Spleen (tissue), 11 donors: ENCODE results near the gene WWC1. TPM values are rescaled to one million over a fixed set of nuclear protein-coding genes. Genes with fewer than 3 reads are reported as not detected.

Source experiments
- DNase-seq: peaks from one replicate; pipeline ENCODE4 v3.0.0-alpha.2; 2020
- H3K27ac ChIP-seq, 8 donors: fragments of 200-600 bp; sonication (generic) in 7 of 8; 1 replicate in 4 of 8; 2 replicates in 4 of 8; pipeline versions ENCODE4 v1.5.0 to v1.8.0; 2016 to 2021; ENCODE audit warnings: inconsistent platforms in 4 of 8, mild to moderate bottlenecking in 4 of 8, moderate library complexity in 1 of 8
- H3K27me3 ChIP-seq, 7 donors: fragments of 200-600 bp; sonication (generic) in 6 of 7; replicated peaks in 1 of 7; 1 replicate in 4 of 7; 2 replicates in 3 of 7; pipeline versions ENCODE4 v1.5.0 to v1.8.0; 2016 to 2021; ENCODE audit warnings: inconsistent platforms in 3 of 7, mild to moderate bottlenecking in 1 of 7
- H3K36me3 ChIP-seq, 6 donors: fragments of 200-600 bp; sonication (generic) in 5 of 6; 1 replicate in 4 of 6; 2 replicates in 2 of 6; pipeline versions ENCODE4 v1.5.0 to v1.8.0; 2016 to 2021; ENCODE audit warnings: inconsistent platforms in 2 of 6
- H3K4me1 ChIP-seq, 6 donors: fragments of 200-600 bp; sonication (generic) in 5 of 6; 1 replicate in 3 of 6; 2 replicates in 3 of 6; pipeline versions ENCODE4 v1.5.0 to v1.8.0; 2016 to 2021; ENCODE audit warnings: inconsistent platforms in 3 of 6
- H3K4me3 ChIP-seq, 8 donors: fragments of 200-600 bp; sonication (generic) in 7 of 8; 1 replicate in 4 of 8; 2 replicates in 4 of 8; pipeline versions ENCODE4 v1.5.0 to v1.8.0; 2016 to 2021; ENCODE audit warnings: inconsistent platforms in 4 of 8, mild to moderate bottlenecking in 4 of 8, moderate library complexity in 2 of 8
- H3K9me3 ChIP-seq, 8 donors: fragments of 200-600 bp; sonication (generic) in 7 of 8; 1 replicate in 4 of 8; 2 replicates in 4 of 8; pipeline versions ENCODE4 v1.5.0 to v1.8.0; 2016 to 2021; ENCODE audit warnings: inconsistent platforms in 4 of 8
- POLR2A ChIP-seq, 3 donors: fragments of 450-650 bp; IDR thresholded peaks; one replicate each; pipeline ENCODE4 v1.5.1; 2017; ENCODE audit warnings: antibody characterized with exemption in 3 of 3, mild to moderate bottlenecking in 1 of 3
- POLR2AphosphoS5 ChIP-seq, 3 donors: sonication (generic); formaldehyde crosslinking; IDR thresholded peaks; one replicate each; pipeline ENCODE4 v1.5.1; 2017; ENCODE audit warnings: antibody characterized with exemption in 3 of 3
- WGBS, 5 donors: extraction: QIAGEN DNeasy Blood & Tissue Kit in 3 of 5; methylation state at CpG; one replicate each; pipeline versions ENCODE4 v1.1.5 to v1.1.7; 2013 to 2018; 5-methylcytosine and 5-hydroxymethylcytosine counted together
- intact Hi-C: fragments of 100-400 bp; cut with DNase I; formaldehyde crosslinking; loops from one replicate; pipeline ENCODE4 v1.15.0; 2023; ENCODE audit warnings: low total_unique reads
- polyA plus RNA-seq, 3 donors: library from polyadenylated mRNA; stranded (reverse); fragments of 200-250 nt; gene quantifications; one replicate each; pipeline ENCODE4 v1.2.1, GENCODE V29; 2013
- total RNA-seq, 7 donors: library from RNA; depleted of rRNA in 3 of 7; stranded (reverse); fragments of >200 nt in 3 of 7; fragmentation: NEBNext Ultra II Directional in 4 of 7; extraction: Animal tissue kit (Norgen Biotek cat#: 25700) in 4 of 7; gene quantifications; one replicate each; pipeline versions ENCODE4 v1.1.0 to v1.2.1, GENCODE V29; 2016 to 2021
- TF ChIP-seq, protein P1 (sequence below), 11 experiments: fragments of 200-600 bp in 7 of 11; fragments of 450-650 bp in 4 of 11; sonication (generic) in 4 of 11; IDR thresholded peaks in 8 of 11; conservative IDR thresholded peaks in 3 of 11; 1 replicate in 7 of 11; 2 replicates in 4 of 11; pipeline versions ENCODE4 v1.4.0 to v1.8.0; 2016 to 2021; ENCODE audit warnings: antibody characterized with exemption in 11 of 11, inconsistent platforms in 4 of 11, mild to moderate bottlenecking in 1 of 11
- donor health status: healthy with polysubstance abuse.
- donor health status: DM: no; HTN: no; CAD: no; lungs with moderate emphysema.
- donor health status: DM: no; HTN: no; CAD: no.
- donor health status: Bipolar disorder and iron deficiency.
- donor health status: healthy.
- donor health status: DM: no; HTN: no; CAD: no.
- donor health status: DM: yes; HTN: yes; CAD: no.

Gene WWC1
- total and polyA plus RNA-seq, 10 donors, result 0.60 to 5.4 (median 1.3) TPM

DNA sequence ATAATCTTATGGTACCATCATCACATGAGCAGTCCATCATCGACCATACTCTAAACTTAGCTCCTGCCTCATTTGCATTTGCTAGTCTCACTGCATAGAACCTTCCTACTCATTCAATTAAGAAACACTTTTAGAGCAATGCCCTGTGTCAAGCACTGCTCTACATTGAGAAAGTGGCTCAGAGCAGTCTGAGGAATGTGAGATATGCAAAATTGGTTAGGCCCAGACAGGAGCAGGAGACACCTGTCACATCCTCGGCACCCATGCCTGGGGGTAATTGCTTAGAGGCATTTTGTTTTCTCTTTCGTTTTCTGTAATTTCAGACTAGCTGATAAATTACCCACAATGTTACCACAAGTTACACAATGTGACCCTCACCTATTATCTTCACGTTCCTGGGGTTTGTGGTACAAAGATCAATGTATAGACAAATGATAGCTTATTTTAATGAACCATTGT is 189.9 kb downstream of the WWC1 start:
- Histone ChIP-seq H3K4me3 (no peak overlapping the region), H3K4me1 (peaks cover 0 to 9% (median 5%) of the 10 kb centered on the region in 6 donors), H3K36me3 (no peaks in the 10 kb centered on the region), H3K27ac (peak overlapping the region in 2 of 8 donors; percentile 12 to 49), H3K9me3 (no peaks in the 10 kb centered on the region), H3K27me3 (peaks cover 0 to 3% (median 0%) of the 10 kb centered on the region in 7 donors)
- 37 to 57% (median 50%) methylated on average over 3 to 4 of the region's 4 CpGs for WGBS, 5 donors
- intact Hi-C loops, result no loop called here
- DNase-seq, result no peak
- TF ChIP-seq POLR2AphosphoS5 (IDR thresholded peaks at IDR 0.05) (no peak), POLR2A (IDR thresholded peaks at IDR 0.05) (no peak)
- TF ChIP-seq, protein P1, sequence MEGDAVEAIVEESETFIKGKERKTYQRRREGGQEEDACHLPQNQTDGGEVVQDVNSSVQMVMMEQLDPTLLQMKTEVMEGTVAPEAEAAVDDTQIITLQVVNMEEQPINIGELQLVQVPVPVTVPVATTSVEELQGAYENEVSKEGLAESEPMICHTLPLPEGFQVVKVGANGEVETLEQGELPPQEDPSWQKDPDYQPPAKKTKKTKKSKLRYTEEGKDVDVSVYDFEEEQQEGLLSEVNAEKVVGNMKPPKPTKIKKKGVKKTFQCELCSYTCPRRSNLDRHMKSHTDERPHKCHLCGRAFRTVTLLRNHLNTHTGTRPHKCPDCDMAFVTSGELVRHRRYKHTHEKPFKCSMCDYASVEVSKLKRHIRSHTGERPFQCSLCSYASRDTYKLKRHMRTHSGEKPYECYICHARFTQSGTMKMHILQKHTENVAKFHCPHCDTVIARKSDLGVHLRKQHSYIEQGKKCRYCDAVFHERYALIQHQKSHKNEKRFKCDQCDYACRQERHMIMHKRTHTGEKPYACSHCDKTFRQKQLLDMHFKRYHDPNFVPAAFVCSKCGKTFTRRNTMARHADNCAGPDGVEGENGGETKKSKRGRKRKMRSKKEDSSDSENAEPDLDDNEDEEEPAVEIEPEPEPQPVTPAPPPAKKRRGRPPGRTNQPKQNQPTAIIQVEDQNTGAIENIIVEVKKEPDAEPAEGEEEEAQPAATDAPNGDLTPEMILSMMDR (IDR thresholded peaks at IDR 0.05 in 8 of 11, conservative IDR thresholded peaks at IDR 0.05 in 3 of 11), result no peak

DNA sequence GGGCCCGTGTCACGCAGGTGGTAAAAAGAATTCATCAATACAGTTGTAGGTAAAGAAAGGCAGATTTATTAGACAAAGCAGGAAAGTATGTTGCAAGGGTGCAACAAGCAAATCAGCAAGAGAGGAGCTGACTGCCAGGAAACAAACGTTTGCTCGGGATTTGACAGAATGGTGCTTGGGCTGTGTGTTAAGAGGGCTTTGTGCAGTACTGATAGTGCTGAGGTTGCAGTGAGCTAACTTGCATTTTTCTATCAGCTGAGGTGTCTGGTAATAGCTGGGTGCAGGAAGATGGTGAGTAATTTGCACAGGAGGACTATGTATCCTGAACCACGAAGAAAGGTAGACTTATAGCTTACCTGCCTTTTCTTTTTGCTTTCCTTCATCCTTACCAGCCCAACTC is 190.9 kb downstream of the WWC1 start:
- no peak for DNase-seq
- no peak for TF ChIP-seq POLR2AphosphoS5 (IDR thresholded peaks at IDR 0.05)
- TF ChIP-seq, protein P1 (IDR thresholded peaks at IDR 0.05 in 8 of 11, conservative IDR thresholded peaks at IDR 0.05 in 3 of 11), result no peak
- no peak for TF ChIP-seq POLR2A (IDR thresholded peaks at IDR 0.05)
- no peak overlapping the region for H3K27ac ChIP-seq
- H3K4me1 ChIP-seq, result peaks cover 3 to 18% (median 12%) of the 10 kb centered on the region in 6 donors
- peaks cover 0 to 3% (median 0%) of the 10 kb centered on the region in 7 donors for H3K27me3 ChIP-seq
- no peak overlapping the region for H3K4me3 ChIP-seq
- intact Hi-C loops, result no loop called here
- H3K9me3 ChIP-seq, result no peaks in the 10 kb centered on the region
- WGBS, 5 donors, result 78 to 85% (median 81%) methylated on average over 5 of the region's 5 CpGs
- no peaks in the 10 kb centered on the region for H3K36me3 ChIP-seq

DNA sequence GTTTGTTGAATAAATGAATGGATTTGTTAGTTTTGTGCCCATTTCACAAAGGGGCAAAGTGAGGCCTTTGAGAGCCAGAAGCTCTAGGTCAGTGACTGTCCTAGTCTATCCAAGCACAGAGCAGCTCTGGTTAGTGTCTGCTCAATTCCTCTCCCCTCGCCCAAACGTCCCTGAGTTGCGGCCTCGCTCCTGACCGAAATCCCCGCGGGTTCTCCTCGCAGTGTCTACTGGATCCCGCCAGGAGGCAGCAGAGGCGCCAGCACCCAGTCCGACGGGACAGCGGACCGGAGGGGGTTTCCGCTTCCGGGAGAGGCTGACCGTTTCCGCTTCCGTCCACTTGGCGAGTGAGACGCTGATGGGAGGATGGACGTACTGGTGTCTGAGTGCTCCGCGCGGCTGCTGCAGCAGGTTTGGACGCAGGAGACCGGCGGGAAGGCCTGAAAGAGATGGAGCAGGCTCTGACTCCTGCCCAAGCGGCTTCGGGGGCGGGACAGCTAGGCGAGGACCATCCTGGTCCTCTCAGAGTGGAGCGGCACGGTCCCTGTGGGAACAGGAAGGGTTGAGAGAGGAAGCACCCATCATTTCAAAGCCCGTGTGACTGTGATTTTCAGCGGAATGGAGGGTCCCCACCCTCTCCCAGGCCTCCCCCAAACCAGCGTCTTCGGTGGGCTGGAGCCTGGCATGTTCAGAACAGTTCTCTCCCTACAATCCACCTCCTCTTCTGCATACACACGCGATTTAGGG is 194.9 kb downstream of the WWC1 start, which contains the start of gene RARS1:
Gene RARS1 (plus strand): TSS at position 336 of the 744 bp plus-strand sequence. CDS start 28 bp downstream, at position 364.
- 0 to 1% (median 1%) methylated on average over 35 to 40 of the region's 40 CpGs for WGBS, 5 donors
- intact Hi-C loops, result no loop called here
- peak within 1 kb of the TSS; percentile 84 to 100 (median 98) for H3K4me3 ChIP-seq

More for the DNA sequence above, 194.9 kb downstream of the WWC1 start, which contains the start of gene RARS1:
- peak; percentile 97 for DNase-seq
- Histone ChIP-seq H3K9me3 (no peaks in the 10 kb centered on the region), H3K36me3 (peaks cover 7 to 36% (median 34%) of the 10 kb centered on the region in 6 donors), H3K27me3 (peaks cover 0 to 3% (median 0%) of the 10 kb centered on the region in 7 donors), H3K27ac (peak within 1 kb of the TSS; percentile 67 to 89 (median 82)), H3K4me1 (peaks cover 9 to 47% (median 18%) of the 10 kb centered on the region in 6 donors)
- TF ChIP-seq, protein P1 (IDR thresholded peaks at IDR 0.05 in 8 of 11, conservative IDR thresholded peaks at IDR 0.05 in 3 of 11), result peak; percentile 86 to 98 (median 95)
- TF ChIP-seq POLR2A (IDR thresholded peaks at IDR 0.05) (peak; percentile 18 to 64 (median 51)), POLR2AphosphoS5 (IDR thresholded peaks at IDR 0.05) (peak; percentile 97 to 99 (median 97))
